Urinary bladder (tissue), 4 donors: Measurements from ENCODE around the gene SEMA3G. TPM values are rescaled to one million over a fixed set of nuclear protein-coding genes. Genes with fewer than 3 reads are reported as not detected.

Experiments used
- DNase-seq: peaks from one replicate; pipeline ENCODE4 v3.0.0-alpha.2; 2015; ENCODE audit errors: extremely low spot score
- H3K27ac ChIP-seq: one replicate; pipeline ENCODE4 v1.5.1; 2013; ENCODE audit warnings: low read depth, mild to moderate bottlenecking, moderate library complexity
- H3K36me3 ChIP-seq: one replicate; pipeline ENCODE4 v1.6.1; 2013; ENCODE audit warnings: mild to moderate bottlenecking, moderate library complexity; ENCODE audit not compliant: insufficient read depth
- H3K4me1 ChIP-seq: one replicate; pipeline ENCODE4 v1.6.1; 2013; ENCODE audit warnings: mild to moderate bottlenecking, moderate library complexity; ENCODE audit not compliant: insufficient read depth
- H3K4me3 ChIP-seq: one replicate; pipeline ENCODE4 v1.5.1; 2013; ENCODE audit warnings: low read depth, low read length
- WGBS: extraction: QIAGEN DNeasy Blood & Tissue Kit; methylation state at CpG from one replicate; pipeline ENCODE4 v1.1.7; 2013; 5-methylcytosine and 5-hydroxymethylcytosine counted together
- polyA plus RNA-seq: library from polyadenylated mRNA; stranded (reverse); fragments of 200-250 nt; gene quantifications from one replicate; pipeline ENCODE4 v1.2.3, GENCODE V29; 2013
- total RNA-seq: library from RNA; depleted of rRNA; stranded (reverse); fragments of >200 nt; gene quantifications from one replicate; pipeline ENCODE4 v1.2.3, GENCODE V29; 2014
- donor health status: healthy with polysubstance abuse.
- donor health status: healthy.

The SEMA3G gene
- total and polyA plus RNA-seq, 2 donors: 7.6 to 28.5 TPM

DNA sequence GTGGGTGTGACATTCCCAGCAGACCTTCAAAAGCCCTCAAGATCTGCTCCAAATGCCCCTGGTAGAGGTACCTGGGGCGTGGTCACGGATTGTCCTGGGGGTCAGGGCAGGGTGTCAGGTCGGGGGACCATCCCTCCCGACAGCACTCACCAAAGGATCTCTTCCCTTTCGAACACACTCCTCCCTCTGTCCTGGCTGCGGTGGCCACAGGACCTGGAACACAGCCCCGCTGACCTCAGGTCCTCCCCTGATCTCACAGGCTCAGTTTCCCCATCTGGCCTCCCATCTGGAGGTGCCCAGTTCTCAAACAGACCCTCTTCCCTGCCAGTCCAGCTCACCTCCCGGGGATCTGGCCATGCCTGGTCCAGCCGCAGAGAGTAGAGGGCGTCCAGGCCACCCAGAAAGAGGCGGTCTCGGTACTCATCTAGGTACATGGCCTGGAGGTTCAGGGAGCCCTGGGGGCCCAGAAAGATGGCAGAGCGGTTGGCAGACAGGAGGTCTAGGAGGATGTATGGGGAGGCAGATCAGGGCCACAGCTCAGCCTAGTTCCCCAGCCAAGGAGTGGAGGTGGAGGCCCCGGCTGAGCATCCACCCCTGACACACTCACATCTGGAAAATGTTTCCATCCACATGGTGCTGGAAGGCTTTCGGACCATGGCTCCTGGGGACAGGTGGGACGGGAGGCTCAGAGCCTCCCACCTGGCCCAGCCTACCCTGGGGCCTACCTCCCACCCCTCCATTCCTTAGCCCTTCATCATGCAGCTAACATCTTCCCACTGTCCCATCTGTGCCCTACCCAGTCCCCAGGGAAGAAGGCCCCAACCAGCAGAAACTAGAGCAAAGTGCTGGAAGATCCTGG lies 2.3 kb downstream of the SEMA3G start:
- no peak for DNase-seq
- WGBS: 92% methylated on average over 16 of the region's 16 CpGs
- Histone ChIP-seq H3K27ac (no peak overlapping the region), H3K36me3 (no peaks in the 10 kb centered on the region), H3K4me3 (no peak overlapping the region), H3K4me1 (no peaks in the 10 kb centered on the region)

DNA sequence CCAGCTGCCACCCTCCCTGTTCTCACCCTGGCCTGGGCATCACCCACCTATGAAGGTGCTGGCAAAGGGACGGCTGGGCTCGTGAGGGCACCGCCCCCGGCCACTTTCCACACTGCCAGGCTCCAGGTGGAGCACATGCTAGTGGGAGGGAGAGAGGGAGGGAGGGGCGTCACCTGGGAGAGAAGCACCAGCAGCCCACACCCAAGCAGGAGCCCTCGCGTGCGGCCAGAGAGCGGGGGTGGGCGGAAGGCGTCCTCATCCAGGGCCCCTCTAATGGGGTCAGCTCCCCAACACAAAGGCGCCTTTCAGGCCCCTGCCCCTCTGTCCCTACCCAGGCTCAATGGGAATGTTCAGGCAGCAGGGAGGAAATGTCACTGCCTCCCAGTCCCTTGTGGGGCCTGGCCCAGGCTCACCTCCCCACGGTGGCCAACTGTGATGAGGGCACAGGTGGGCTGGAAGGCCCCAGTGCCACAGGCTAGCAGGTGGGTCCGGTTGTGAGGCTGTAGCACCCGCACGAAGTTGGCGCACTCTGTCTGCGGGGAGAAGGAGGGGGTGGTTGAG lies 3.1 kb downstream of the SEMA3G start:
- no peaks in the 10 kb centered on the region for H3K36me3 ChIP-seq
- H3K27ac ChIP-seq: no peak overlapping the region
- H3K4me1 ChIP-seq: no peaks in the 10 kb centered on the region
- 86% methylated on average over 18 of the region's 18 CpGs for WGBS
- H3K4me3 ChIP-seq: no peak overlapping the region
- DNase-seq: no peak

DNA sequence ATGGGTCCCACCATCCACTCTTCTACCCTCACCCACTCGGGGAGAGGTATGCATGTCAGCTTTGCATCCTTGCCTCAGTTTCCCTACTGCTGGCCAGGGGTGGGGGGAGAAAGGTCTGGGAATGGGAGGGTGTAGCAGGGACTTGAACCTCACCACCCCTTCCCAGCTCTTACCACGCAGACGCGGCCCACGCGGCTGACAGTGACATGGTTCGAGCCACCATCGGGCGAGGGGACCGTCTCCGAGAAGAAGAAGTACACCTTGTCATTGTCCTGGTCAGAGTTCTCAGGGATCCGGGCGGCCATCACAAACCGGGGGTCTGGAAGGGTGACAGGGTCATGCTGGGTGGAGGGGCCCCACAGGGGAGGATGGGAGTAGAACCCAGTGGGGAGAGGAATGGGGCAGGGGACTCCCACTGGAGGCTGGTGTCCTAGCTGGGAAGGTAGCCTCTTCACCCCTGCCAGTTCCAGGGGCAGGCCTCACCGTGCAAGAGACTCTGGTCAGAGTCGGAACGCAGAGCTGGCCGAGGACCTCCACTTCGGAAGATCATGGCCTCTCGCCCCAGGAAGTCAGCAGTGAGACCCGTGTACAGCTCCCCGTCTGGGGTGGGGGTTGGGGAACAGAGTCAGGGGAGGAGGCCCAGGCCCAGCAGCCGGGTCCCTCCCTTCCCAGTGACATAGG lies 3.7 kb downstream of the SEMA3G start:
- Histone ChIP-seq H3K4me3 (no peak overlapping the region), H3K4me1 (no peaks in the 10 kb centered on the region), H3K27ac (no peak overlapping the region), H3K36me3 (no peaks in the 10 kb centered on the region)
- no peak for DNase-seq
- WGBS: 92% methylated on average over 23 of the region's 23 CpGs

DNA sequence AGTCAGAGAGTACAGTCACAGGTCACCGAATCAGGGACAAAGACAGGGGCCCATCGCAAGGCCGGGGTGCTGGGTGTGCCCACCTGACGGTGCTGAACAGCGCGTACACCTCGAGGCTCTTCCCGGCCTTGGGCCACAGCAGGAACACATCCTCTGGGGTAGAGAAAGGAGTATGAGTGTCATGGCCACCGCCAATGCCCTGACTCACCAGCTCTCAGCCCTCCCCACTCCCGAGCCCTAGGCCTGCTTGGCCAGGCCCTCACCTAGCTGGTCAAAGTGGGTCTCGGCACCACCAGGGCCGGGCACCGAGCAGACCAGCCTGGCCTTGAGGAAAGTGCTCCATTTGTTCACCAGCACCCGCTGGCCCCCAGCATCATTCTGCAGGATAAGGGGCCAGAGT lies 4.2 kb downstream of the SEMA3G start:
- H3K36me3 ChIP-seq: no peaks in the 10 kb centered on the region
- no peaks in the 10 kb centered on the region for H3K4me1 ChIP-seq
- WGBS: 92% methylated on average over 14 of the region's 14 CpGs
- DNase-seq: no peak
- H3K27ac ChIP-seq: no peak overlapping the region
- H3K4me3 ChIP-seq: no peak overlapping the region

DNA sequence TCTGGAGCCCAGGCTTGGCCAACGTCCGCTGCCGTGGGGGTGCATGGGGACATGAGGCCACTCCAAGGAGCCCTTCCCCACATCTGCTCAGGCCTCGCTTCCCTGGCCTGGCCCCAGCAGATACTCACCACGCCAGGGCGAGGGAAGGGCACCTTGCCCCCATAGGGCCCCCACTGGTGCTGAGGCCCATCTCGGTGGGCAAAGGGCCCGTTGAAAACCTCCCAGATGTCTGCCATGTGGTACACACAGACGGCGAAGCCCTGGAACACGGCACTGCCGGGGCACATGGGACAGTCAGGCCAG lies 4.7 kb downstream of the SEMA3G start:
- 89% methylated on average over 12 of the region's 12 CpGs for WGBS
- DNase-seq: no peak
- Histone ChIP-seq H3K36me3 (no peaks in the 10 kb centered on the region), H3K4me3 (no peak overlapping the region), H3K27ac (no peak overlapping the region), H3K4me1 (no peaks in the 10 kb centered on the region)

DNA sequence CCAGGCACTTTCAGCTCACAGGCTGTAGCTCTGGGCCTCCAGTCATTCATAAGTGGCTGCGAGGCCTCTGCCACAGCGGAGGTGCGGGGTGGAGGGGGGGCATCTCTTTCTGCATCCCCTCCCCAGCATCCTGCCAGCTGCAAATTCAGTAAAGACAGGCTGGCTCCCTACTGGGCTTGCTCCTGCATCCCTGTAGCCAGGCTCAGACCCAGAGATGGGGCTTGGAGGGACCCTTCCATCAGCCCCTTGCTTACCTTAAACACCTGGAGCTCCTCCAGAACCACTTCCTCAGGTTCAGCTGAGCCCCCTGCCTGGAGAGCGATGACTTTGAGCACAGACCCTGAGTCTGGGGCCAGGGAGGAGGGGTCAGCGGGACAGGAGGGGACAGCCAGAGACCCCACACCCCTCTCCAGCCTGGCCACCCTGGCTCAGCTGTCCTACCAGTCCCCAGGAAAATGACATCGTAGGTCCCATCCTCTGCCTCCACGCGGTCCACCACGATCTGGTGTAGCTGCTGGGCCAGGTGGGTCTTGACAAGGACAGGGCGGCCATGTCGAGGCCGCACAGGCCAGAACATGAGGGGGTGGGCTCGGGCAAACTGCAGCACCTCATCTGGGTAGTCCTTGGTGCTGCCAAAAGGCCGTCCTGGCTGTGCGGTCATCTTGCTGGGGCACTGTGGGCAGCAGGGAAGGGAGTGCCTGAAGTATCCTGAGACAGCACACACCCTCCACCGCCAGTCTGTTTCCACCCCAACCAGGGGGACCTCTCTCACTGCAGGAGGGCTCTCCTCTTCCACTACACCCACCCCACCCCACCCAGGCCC lies 5.3 kb downstream of the SEMA3G start:
- H3K27ac ChIP-seq: no peak overlapping the region
- no peak for DNase-seq
- H3K4me1 ChIP-seq: no peaks in the 10 kb centered on the region
- no peaks in the 10 kb centered on the region for H3K36me3 ChIP-seq
- no peak overlapping the region for H3K4me3 ChIP-seq
- whole genome bisulfite sequencing: 91% methylated on average over 16 of the region's 16 CpGs

DNA sequence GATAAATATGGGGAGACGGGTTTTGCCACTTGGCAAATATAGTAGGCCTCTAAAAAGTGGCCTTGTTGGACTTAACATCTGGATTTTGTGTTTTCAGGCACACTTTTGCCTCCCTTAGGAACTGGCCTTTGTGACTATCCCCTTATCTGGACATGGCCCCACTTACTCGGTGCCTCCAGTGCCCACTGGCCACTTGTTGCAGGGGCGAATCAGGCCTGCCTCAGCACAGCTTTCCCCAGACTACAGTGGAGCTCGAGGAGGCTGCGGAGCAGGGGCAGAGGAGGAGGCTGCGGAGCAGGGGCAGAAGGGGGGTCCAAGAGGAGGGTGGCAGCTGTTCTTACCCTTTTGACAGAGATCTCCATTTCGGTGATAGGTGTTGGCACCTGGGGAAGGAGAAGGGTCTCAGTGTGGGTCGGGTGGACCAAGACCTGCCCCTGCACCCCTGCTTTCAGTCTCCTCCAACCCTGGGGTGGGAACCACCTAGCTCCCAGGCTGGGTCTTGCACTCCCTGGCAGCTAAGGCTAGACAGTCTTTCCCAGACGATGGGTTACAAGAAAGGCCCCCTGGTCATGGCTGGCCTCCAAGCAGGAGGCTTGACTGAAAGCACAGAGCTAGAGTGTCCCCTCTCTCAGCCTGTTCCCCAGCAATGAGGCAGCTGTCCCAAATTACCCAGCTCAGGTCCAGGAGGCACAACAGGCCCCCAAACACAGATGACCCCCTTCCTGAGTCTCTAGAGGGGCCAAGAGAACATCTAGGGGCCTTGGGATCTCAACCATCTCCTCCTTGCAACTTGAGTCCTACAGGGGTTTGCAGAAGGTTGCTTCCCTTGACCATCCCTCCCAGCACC lies 6.1 kb downstream of the SEMA3G start:
- 90% methylated on average over 9 of the region's 9 CpGs for WGBS
- no peak for DNase-seq
- H3K27ac ChIP-seq: no peak overlapping the region

DNA sequence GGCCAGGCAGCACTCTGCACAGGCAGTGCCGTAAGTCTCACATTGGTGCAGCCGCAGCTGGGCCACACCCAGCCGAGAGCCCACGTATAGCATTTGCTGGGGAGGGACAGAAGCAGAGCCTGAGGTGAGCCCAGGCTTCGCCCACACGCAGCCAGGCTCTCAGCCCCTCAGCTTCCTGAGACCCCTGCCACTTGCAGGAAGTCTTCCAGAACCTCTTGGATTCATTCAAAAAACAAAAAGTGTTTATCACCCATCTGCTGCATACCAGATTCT lies 6.9 kb downstream of the SEMA3G start:
- Histone ChIP-seq H3K36me3 (no peaks in the 10 kb centered on the region), H3K4me3 (no peak overlapping the region), H3K4me1 (no peaks in the 10 kb centered on the region), H3K27ac (no peak overlapping the region)
- DNase-seq: no peak
- 82% methylated on average over 6 of the region's 6 CpGs for WGBS

More for the DNA sequence above, 6.1 kb downstream of the SEMA3G start:
- Histone ChIP-seq H3K4me1 (no peaks in the 10 kb centered on the region), H3K36me3 (no peaks in the 10 kb centered on the region), H3K4me3 (no peak overlapping the region)

DNA sequence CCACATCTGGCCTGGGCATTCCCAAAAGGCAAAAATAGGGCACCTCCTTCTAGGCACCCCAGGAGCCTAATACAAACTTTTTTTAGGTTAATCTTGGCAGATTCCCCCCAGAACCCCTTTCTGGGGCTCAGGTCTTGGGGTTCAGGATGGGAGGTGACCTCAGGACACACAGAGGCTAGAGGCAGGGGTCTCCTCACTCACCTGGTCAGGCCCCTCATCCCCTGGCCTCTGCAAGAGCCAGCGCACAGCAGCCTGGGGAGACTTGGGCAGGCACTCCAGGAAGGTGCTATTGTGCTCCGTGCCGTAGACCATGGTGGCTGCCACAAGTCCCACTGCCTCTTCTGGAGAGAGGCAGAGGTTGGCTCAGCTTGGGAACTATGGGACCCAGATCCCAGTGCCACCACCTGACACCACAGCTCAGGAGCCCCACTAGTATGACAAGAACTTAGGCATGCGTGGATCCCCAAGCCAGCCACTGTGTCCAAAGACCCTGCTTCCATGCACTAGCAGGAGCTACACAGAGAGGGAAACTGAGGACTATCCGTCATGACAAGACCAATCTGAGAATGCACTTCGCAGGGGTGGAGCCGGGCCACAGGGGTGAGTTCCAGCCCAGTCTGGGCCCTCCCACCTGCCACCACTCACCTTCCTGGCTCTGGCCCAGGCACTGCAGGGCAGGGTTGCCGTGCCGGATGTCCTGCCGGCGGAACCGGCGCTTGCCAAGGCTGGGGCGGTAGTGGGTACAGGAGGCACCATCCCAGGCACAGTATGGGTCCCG lies 7.4 kb downstream of the SEMA3G start:
- no peak for DNase-seq
- Histone ChIP-seq H3K4me3 (no peak overlapping the region), H3K27ac (no peak overlapping the region), H3K4me1 (no peaks in the 10 kb centered on the region), H3K36me3 (no peaks in the 10 kb centered on the region)
- 91% methylated on average over 15 of the region's 15 CpGs for WGBS

DNA sequence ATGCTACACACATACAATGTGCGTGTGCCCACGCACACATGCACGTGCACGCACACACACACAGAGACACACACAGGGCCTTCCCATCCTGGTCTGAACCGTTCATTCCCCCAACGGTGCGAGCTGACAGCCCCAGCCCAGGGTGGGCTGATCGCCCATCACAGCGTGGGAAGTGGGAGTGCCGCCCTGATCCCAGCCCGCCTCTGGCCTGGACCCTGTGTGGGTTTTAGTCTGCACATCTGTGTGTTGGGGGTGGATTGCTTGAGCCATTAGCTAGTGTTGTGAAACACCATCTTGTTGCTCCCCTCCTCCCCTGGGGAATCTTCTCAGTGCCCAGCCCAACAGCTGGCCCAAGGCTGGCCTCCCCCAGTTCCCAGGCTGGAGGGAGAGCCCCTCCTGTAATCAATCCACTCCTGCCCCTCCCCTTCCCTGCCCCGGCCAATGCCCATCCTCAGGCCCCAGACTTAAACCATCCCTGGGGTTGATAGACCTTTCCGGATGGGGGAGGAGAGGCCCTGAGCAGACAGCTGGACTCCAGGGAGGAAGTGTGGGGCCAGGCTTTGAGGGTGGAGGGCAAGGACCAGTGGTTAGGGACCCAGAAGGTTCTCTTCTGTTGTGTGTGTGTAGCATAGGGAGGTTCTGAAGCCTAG lies 8.3 kb downstream of the SEMA3G start:
- Histone ChIP-seq H3K36me3 (no peaks in the 10 kb centered on the region), H3K27ac (no peak overlapping the region), H3K4me3 (no peak overlapping the region), H3K4me1 (no peaks in the 10 kb centered on the region)
- 81% methylated on average over 13 of the region's 13 CpGs for WGBS
- no peak for DNase-seq

DNA sequence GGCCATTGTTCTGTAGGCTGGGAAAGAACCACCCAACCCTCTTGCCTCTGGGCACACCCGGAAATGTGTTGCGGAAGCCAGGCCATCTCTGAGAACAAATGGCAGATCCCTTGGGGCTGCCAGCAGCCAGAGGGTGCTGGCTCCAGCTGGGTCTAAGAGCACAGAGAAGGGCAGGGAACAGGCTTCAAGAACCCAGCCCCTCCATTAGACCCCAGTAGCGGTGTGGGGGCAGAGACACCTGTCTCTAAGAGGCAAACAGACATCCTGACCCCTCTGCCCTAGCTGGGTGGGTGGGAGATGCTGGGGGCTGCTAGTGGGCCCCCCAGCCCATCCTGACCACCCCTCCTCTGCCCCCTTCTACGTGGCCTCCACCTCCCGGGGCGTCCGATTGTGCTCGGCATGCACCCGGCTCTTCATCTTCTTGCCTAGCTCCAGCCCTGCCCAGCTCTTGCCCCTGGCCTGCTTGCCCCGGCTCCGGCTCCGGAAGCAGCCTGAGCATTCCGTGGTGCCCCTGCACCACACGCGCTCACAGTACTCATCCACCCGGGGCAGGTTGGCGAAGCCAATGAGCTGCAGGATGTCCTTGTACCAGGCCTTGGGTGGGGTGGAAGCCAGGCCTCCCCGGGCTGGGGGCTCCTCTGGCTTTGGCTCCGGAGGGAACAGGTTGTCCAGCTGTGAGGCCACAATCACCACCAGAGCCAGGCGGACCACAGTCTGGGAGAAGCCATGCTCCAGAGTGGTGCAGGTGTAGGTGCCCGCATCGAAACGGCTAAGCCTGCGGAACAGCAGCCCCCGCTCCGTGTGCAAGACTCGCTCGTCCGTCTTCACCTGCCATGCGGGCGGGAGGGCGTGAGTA lies 9.4 kb downstream of the SEMA3G start:
- Histone ChIP-seq H3K4me1 (no peaks in the 10 kb centered on the region), H3K4me3 (no peak overlapping the region), H3K27ac (no peak overlapping the region), H3K36me3 (no peaks in the 10 kb centered on the region)
- DNase-seq: no peak
- WGBS: 94% methylated on average over 32 of the region's 32 CpGs
